NCI-H2081 treated with DMSO at 0.1 percent for 48 hours (cell line): ENCODE measurements around the gene KCNK7.

Source experiments
- DNase-seq: peaks from one replicate; lab custom pipeline; 2025; lab: John Stamatoyannopoulos, UW

KCNK7 gene

DNA sequence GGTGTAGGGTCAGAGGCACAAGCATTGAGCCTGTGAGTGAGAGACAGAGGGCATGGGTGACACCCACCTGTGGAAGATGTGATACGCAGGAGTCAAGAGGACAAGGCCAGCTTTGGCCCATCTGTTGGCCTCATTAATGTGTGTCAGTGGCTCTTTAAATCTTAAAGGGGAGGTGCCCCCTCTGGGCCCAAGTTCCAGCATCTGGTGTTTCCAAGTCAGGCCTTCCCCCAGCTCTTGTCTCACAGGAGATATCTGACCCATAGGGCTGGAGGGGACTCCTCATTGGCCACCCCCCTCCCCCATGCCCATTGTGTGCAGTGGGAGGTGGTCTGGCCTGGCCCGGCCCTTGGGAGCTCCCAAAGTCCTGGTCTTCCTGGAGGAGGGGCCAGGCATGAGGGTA lies 8.9 kb downstream of the KCNK7 start:
- no peak for DNase-seq

DNA sequence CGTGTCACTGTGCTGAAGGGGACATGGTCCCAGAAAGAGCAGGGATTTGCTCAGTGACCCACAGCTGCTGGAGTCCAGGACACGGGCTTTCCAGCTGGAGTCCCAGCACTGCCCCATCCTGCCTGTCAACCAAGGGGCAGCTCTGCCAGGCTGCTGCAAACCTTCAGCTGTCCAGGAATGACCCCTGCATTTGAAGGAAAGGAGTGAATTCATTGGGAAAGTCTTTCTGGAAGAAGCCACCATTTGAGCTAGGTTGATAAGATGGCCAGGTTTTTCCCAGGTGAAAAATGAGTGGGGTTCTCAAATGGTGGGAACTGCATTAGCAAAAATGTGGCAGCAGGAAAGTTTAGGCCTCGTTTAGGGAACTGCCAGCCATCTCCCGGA lies 9.4 kb downstream of the KCNK7 start:
- DNase-seq = no peak

DNA sequence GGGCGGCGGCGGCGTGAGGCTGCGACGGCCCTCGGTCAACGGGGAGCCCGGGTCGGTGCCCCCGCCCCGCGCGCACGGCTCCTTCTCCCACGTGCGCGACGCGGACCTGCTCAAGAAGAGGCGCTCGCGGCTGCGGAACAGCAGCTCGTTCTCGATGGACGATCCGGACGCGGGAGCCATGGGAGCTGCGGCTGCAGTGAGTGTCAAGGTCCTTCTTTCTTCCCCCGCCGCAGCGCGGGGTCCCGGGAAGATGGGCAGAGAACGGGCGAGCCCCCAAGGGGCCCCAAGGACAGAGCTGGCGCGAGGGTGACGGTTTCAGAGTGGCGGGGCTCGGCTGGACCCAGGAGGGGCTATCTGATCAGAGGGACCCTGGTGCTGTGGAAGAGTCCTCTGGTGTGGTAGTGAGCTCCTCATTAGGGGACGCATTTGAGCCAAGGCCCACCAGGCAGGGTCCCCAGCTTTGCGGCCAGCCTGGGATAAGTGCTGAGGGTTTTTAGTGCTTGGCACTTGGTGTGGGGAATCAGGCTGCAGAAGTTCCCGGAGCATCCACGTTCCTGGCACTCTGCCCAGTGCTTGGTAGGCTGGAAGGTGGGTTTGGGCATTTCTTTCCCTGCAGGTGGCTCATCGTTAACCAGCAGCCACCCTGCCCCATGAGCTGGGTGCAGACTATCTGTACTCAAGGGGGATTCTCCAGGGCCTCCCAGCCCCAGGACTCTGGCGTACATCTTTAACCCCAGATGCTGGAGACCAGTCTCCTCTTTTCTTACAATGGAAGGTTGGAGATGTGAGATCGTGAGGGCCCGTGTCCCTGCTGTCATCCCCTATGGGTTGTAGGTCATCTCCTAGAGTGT lies 10.0 kb downstream of the KCNK7 start:
- DNase-seq = no peak

- DNase-seq = no peak
These were observed 10.9 kb downstream of the KCNK7 start for GRCh38 chr11:65584723-65585171.

GRCh38 chr11:65584106-65584505 lies 11.5 kb downstream of the KCNK7 start:
- DNase-seq = no peak

DNA sequence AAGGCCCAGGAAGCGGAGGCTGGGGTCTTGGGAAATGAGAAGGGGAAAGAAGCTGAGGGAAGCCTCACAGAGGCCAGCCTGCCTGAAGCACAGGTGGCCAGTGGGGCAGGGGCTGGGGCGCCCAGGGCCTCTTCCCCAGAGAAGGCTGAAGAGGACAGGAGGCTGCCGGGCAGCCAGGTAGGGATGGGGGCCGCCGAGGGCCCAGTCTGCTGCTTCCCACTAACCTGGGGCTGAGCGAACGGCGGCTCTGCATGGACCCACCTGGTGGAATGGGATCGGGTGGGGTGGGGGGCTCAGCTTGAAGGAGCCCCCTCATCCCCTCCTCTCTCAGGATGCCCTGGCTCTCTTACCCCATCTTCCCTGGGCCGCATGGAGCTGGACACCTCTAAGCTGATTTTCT lies 12.0 kb downstream of the KCNK7 start:
- no peak for DNase-seq

DNA sequence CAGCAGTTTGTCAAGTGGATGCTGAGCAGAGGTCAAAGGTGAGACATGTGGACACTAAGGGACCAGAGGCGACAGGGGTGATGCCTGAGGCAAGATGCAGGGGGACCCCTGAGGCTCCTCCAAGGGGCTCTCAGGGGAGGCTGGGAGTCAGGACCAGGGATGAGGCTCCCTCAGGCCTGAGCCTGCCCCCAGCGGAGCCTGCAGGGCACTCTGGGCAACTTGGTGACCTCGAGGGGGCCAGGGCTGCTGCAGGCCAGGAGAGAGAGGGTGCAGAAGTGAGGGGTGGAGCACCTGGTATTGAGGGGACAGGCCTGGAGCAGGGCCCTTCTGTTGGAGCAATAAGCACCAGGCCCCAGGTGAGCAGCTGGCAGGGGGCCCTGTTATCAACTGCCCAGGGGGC lies 13.7 kb downstream of the KCNK7 start:
- DNase-seq = no peak

DNA sequence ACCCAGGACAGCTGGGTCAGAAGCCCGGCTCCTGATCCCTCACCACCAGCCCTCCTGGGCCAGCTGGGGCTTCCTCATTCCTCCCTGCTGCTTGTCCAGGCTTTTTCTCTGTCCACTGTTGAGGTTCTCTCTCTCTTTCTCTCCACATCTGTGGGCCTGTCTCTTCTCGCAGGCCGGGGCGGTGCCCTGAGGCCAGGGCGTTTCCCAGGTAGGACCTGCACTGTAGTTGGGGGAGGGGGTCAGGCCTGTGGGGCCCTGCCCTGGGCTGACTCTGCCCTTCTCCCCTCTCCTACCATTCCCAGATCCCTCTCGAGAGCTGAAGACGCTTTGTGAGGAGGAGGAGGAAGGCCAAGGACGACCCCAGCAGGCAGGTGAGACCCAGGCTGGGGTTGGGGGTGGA lies 14.8 kb downstream of the KCNK7 start:
- no peak for DNase-seq

- no peak for DNase-seq
These were observed 15.4 kb downstream of the KCNK7 start for GRCh38 chr11:65580031-65580692.

- no peak for DNase-seq
These were observed 16.3 kb downstream of the KCNK7 start for GRCh38 chr11:65579291-65579690.

DNA sequence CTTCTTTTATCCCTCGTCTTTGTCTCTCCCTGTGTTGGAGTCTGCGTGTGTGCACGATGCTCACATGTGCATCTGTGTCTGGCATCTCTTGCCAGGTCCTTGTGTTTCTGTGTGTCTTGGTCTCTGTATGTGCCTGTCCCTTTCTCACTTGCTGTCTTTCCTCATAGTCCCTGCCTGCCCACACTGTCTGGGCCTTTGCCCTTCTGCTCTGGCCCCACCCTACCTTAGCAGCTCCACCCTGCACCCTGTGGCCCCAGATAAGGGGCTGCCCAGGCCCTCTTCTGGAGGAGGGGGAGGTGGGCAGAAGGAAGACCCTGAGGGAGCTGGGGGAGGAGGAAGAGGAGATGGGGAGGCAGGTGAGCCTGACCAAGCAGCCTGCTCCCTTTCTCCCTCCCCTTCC lies 16.9 kb downstream of the KCNK7 start:
- DNase-seq = no peak

GRCh38 chr11:65578134-65578533 lies 17.5 kb downstream of the KCNK7 start:
- DNase-seq = no peak

GRCh38 chr11:65577756-65578109 lies 17.9 kb downstream of the KCNK7 start:
- DNase-seq = no peak

- no peak for DNase-seq
These were observed 18.5 kb downstream of the KCNK7 start for GRCh38 chr11:65576867-65577755.

GRCh38 chr11:65576232-65576866 lies 19.3 kb downstream of the KCNK7 start:
- DNase-seq = no peak

GRCh38 chr11:65575568-65576231 lies 19.9 kb downstream of the KCNK7 start, which contains the start of gene EHBP1L1:
TSS of gene EHBP1L1 (plus strand) at chr11:65576053. CDS start at chr11:65576303, 250 bp downstream.
- DNase-seq = no peak

DNA sequence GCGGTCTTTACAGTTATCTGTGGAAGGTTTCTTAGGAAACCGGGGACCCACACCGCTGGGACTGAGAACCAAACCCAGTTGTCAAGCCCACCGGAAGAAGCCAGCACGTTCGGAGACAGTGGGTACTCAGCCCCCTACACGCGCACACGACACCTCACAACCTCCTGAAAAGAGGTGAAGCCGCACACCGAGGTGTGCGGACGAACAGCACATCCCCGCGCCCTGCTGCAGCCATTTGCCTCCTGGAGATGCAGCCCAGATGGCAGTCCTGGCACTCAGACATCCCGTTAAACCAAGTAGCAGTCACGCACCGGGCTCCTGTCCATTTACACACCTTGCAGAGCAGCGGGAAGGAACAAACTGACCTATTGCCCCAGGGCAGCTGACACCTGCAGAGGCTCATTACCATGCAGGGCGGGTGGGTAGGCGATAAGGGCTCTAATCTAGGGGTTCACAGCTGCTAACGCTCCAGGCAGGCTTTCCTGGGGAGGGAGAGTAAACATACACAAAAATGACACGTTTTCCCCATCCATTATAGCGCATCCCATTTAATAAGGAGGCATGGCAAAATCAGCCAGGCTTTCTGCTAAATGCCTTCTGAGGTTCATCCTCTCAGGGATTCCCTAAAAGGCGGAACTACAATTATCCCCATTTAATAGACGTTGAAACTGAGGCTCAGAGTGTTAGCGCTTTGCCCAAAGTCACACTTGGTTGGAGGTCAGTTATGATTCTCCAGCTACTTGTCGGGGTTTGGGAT lies 20.6 kb downstream of the KCNK7 start:
- DNase-seq = peak; percentile 35

GRCh38 chr11:65574109-65574810 lies 21.3 kb downstream of the KCNK7 start:
- DNase-seq = no peak

- DNase-seq = no peak
These were observed 22.1 kb downstream of the KCNK7 start for GRCh38 chr11:65573391-65574079.
